Subcutaneous adipose tissue (tissue), 4 donors: Measurements from ENCODE around the gene TNS4. TPM values are rescaled to one million over a fixed set of nuclear protein-coding genes. Genes with fewer than 3 reads are reported as not detected.

Source experiments
- CTCF ChIP-seq: fragments of 450-650 bp; IDR thresholded peaks from one replicate; pipeline ENCODE4 v1.5.1; 2016; ENCODE audit warnings: low read depth, mild to moderate bottlenecking, control low read depth, antibody characterized with exemption, moderate library complexity
- total RNA-seq, 4 donors: library from RNA; depleted of rRNA; stranded (reverse); fragments of >200 nt; gene quantifications; one replicate each; pipeline ENCODE4 v1.1.0, GENCODE V29; 2016

Gene TNS4
- total RNA-seq, 4 donors from 2014 or later = not detected

GRCh38 chr17:40485851-40486521, 15.4 kb downstream of the TNS4 start:
- no peak for TF ChIP-seq CTCF

GRCh38 chr17:40484973-40485530, 16.4 kb downstream of the TNS4 start:
- no peak for TF ChIP-seq CTCF

DNA sequence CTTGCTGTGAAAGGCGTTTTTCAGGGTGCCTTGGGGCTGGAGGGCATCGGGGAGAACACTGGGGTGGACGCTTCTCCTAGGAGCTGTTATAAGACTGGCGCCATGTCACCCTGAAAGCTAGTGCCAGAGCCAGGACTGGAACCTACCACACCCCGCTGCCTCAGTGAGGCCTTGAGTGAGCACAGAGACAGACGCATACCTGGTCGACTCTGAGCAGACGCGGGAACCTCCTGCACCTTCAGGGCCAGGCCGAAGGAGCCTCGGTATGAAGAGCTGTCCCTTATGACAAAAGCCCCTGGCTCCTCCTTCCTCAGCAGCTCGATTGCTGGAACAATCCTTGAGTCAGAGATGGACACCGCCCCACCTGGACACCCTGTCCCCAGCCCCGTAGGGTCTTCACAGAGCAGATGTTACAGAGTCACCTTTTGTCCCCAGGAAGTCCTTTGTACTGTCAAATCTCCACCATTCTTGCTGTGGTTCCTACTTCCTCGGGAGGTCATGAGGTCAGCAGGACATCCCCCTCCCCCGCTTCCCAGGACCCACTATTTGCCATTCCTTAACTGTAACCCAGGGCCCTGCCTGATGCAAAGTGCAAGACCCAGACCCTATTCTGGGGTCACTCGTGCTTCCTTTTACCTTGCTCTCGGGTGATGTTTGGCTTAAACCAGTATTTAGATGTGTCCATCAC, 17.0 kb downstream of the TNS4 start:
- TF ChIP-seq CTCF = no peak

DNA sequence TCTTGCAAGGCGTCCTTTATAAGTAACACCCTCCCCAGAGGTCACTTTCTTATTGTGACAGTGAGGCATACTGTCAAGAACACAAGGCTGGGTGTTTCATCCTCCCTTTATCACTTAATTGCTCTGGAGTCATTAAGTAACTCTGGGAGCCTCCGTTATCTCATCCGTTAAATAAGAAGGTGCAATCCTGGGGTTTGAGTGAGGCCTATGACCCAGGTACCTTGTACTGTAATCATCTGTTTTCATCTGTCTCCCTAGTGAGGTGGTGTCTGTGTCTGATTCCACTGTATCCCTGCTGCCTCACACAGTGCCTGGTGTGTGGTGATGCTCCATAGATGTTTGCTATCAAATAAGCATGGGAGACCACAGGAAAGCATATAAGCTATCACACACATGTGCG, 17.7 kb downstream of the TNS4 start:
- no peak for TF ChIP-seq CTCF

DNA sequence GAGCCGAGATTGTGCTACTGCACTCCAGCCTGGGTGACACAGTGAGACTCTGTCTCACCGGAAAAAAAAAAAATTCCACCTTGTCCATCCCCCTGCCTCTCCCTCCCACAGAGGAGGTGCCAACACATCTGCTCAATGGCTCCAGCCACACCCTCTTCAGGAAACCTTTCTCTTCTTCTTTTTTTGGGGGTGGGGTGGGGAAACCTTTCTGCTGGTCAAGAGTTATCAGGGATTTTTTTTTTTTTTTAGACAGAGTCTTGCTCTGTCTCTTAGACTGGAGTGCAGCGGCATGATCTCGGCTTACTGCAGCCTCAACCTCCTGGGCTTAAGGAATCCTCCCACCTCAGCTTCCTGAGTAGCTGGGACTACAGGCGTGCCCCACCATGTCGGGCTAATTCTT, 18.7 kb downstream of the TNS4 start:
- no peak for TF ChIP-seq CTCF

GRCh38 chr17:40481106-40481505, 20.3 kb downstream of the TNS4 start:
- no peak for TF ChIP-seq CTCF

GRCh38 chr17:40480501-40481003, 20.9 kb downstream of the TNS4 start:
- no peak for TF ChIP-seq CTCF
